22Rv1 (cell line): Measurements from ENCODE around the gene KLHL1.

Experiments used
- H3K27ac ChIP-seq: fragments of 450-650 bp; 2 replicates; pipeline ENCODE4 v1.5.1; 2017
- CTCF ChIP-seq: fragments of 450-650 bp; IDR thresholded peaks from 2 replicates; pipeline ENCODE4 v1.5.1; 2017; ENCODE audit warnings: mild to moderate bottlenecking
- ZFX ChIP-seq: fragments of 450-650 bp; IDR thresholded peaks from 2 replicates; pipeline ENCODE4 v1.6.1; 2017; ENCODE audit warnings: antibody characterized with exemption, borderline replicate concordance

The KLHL1 gene

DNA sequence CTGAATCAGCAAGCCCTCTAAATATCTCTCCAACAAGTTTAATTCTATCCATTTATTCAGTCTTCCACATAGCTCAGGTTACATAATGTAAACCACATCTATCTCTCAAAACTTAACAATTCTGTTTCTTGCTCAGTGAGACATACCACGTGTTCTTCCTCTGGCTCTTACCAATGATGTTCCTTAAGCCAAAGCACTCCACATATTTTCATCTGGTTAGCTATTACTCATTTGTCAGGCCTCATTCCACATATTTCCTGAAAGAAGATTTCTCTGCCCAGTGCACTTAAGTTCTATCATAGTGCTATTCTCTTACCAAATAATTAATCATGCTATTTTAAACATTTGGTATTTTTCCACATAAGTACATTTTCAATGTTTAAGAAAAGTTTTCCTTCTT lies 403.9 kb downstream of the KLHL1 start:
- H3K27ac ChIP-seq = no peak overlapping the region
- TF ChIP-seq ZFX (no peak), CTCF (no peak)

GRCh38 chr13:69690999-69691398 lies 417.3 kb downstream of the KLHL1 start:
- no peak overlapping the region for H3K27ac ChIP-seq
- TF ChIP-seq CTCF = no peak
- TF ChIP-seq ZFX = no peak

GRCh38 chr13:69683921-69684686 lies 424.1 kb downstream of the KLHL1 start:
- H3K27ac ChIP-seq = no peak overlapping the region
- TF ChIP-seq ZFX = no peak
- no peak for TF ChIP-seq CTCF

GRCh38 chr13:69681722-69682121 lies 426.5 kb downstream of the KLHL1 start:
- peak overlapping the region; percentile 56 for H3K27ac ChIP-seq
- TF ChIP-seq CTCF (no peak), ZFX (no peak)

GRCh38 chr13:69677343-69677742 lies 430.9 kb downstream of the KLHL1 start:
- no peak overlapping the region for H3K27ac ChIP-seq
- TF ChIP-seq CTCF = no peak
- no peak for TF ChIP-seq ZFX

- TF ChIP-seq CTCF = no peak
- TF ChIP-seq ZFX = no peak
- no peak overlapping the region for H3K27ac ChIP-seq
Observed at GRCh38 chr13:69676286-69676685, 432.0 kb downstream of the KLHL1 start.

- no peak overlapping the region for H3K27ac ChIP-seq
- TF ChIP-seq ZFX (no peak), CTCF (no peak)
Observed at GRCh38 chr13:69660155-69660554, 448.1 kb downstream of the KLHL1 start.
